GM18508 (cell line): ENCODE measurements around the gene PLEKHA1.

Source experiments
- ATAC-seq: cut with Tn5 transposase; IDR thresholded peaks from one replicate; pipeline ENCODE4 v1.9.1; 2021; ENCODE audit warnings: moderate number of reproducible peaks; ENCODE audit not compliant: insufficient read depth, unreplicated experiment

Gene PLEKHA1

DNA sequence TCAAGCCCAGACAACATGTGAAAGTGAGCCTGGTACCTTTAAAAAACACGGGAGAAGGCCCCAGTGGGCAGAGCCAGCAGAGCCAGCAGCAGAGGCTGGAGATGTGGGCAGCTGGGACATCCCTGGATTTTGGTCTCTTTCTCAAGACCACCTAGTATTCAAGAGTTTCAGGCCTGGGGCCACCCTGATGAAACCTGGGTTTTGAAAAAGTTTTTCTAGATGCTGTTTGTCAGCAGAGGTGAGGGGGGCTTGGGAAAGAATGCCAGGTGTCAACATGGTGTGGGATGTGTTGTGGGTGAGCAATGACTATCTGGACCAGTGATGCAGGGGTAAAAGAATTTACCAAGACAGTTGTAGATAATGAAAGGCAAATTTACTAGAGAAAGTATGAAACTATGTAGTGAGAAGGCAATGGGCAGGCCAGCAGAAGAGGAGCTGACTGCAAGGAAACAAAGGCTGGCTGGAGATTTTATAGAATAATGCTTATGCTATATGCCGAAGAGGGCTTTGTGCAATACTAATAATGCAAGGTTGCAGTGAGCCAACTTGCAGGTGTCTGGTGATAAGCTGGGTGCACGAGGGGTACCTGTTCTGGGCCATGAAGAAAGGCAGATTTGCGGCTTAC is 28.1 kb upstream of the PLEKHA1 start:
- ATAC-seq: no peak

DNA sequence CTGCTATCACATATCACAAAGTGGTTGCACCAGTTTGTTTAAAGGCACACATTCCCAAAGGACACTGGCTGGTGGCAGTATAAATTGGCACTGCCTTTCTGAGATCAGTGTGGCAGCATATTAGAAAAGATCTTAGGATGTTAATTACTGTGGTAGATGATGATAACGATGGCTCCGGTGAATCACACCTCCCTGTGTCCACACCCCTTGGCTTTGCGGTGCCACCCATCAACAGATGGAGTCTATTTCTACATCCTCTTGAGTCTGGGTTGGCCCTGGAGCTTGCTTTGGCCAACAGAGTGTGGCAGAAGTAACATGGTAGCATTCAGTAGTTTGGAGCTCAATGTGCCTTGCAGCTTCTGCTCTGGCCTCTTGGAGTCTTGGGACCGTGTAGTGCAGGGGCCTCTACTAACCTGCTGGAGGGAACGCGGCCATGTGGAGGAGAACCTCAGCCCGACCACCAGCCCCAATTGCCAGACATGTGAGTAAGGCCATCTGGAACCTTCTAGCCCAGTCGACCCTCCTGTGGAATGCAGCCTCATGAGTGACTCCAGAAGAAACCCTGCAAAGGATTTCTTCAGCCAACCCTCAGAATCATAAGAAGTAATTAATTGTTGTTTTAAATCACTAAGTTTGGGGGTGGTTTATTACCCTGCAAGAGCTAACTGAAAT is 27.2 kb upstream of the PLEKHA1 start:
- no peak for ATAC-seq

- no peak for ATAC-seq
Measured at GRCh38 chr10:122348512-122348911, 26.0 kb upstream of the PLEKHA1 start.

DNA sequence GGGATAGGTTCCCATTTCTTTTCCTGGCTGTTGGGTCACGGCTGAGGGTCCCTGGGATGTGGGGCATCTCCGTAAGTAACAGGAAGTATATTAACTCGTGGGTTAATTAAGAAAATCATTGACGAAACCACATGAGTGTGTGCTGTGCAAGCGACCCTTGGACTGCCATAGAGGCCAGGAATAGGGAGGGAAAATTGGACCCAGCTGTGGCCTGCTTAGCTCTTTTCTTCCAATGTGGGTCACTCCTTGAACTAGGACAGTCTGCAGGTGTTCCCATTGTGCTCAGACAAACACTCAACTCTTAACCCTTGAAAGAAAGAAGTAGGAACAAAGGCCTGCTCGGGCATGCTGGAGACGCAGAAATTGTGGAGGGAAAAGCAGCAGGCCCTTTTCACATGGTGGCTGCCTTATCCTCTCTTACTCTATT is 25.6 kb upstream of the PLEKHA1 start:
- ATAC-seq: no peak

GRCh38 chr10:122349758-122350369 is 24.6 kb upstream of the PLEKHA1 start:
- no peak for ATAC-seq

GRCh38 chr10:122350893-122351292 is 23.6 kb upstream of the PLEKHA1 start:
- ATAC-seq: no peak

- no peak for ATAC-seq
Measured at GRCh38 chr10:122352817-122353525, 21.5 kb upstream of the PLEKHA1 start.

GRCh38 chr10:122354383-122354782 is 20.1 kb upstream of the PLEKHA1 start:
- no peak for ATAC-seq

DNA sequence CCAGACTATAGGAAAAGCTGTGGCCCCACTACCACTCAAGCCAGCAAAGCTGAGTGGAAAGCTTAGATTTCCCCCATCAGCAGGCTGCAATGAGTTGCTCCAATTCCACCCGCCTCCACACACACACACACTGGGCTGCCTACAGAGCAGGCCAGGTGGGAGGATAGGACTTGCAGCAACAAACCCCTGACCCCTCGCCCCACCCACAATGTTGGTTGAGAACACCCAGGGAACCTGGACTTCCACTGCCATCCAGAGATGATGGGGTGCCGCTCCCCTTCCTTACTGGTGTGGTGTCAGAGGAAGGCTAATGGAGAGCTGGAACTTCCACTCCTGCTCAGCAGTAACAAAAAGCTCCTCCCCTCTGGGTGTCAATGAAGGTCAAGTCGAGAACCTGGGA is 16.8 kb upstream of the PLEKHA1 start:
- no peak for ATAC-seq

GRCh38 chr10:122359621-122360020 is 14.9 kb upstream of the PLEKHA1 start:
- ATAC-seq: no peak

DNA sequence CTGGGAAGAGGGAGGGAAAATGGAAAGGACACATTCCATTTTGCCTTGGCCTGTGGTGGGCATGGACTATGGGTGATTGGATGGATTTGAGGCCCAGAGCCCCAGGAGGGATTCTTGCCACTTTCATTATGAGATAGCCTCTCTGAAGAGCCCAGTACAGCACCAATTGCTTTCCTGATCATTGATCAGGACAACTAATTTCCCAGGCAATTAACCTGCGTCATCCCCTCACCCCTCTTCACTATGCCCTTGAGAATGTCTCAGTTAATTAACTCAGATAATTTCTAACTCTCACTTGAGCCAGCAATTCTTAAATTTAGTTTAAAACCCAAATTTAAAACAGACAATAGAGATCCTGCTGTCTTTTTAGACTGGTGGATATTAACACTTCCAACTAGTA is 13.5 kb upstream of the PLEKHA1 start:
- no peak for ATAC-seq

GRCh38 chr10:122362031-122362592 is 12.4 kb upstream of the PLEKHA1 start:
- no peak for ATAC-seq

- no peak for ATAC-seq
Measured at GRCh38 chr10:122362621-122363020, 11.9 kb upstream of the PLEKHA1 start.

- ATAC-seq: no peak
Measured at GRCh38 chr10:122363311-122363710, 11.2 kb upstream of the PLEKHA1 start.

DNA sequence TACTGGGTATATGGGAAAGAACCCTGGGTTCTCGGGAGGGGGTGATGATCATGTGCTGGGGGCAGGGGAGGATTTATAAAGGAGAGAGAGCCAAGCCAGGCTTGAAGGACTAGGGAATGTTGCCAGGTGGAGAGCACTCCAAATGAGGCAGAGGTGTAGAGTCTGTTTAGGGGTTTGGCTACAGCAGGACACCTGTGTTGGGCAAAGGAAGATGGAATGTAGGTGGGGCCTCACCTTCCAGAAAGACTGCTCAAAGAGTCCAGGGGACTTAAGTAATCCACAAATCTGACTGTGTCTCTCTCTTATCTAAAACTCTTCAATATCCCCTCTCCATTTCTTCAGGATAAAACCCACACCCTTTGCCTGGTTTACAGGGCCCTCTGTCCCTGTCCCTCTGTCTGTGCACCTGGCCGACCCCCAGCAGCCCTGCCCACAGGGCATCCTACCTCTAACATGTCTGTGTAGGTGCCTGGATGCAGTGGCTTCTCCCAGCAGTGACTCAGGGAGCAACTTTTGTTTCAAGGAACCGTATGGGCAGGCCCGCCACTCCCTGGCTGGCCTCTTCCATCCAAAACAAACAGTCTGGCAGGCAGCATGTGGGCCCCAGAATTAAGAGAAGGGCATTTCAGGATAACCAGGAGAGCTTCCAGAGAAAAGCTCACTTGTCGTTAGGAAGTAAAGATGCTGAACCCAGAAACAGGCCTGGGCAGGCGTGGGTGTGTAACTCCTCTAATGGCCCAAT is 10.6 kb upstream of the PLEKHA1 start:
- ATAC-seq: no peak

- no peak for ATAC-seq
Measured at GRCh38 chr10:122368502-122369254, 5.8 kb upstream of the PLEKHA1 start.

DNA sequence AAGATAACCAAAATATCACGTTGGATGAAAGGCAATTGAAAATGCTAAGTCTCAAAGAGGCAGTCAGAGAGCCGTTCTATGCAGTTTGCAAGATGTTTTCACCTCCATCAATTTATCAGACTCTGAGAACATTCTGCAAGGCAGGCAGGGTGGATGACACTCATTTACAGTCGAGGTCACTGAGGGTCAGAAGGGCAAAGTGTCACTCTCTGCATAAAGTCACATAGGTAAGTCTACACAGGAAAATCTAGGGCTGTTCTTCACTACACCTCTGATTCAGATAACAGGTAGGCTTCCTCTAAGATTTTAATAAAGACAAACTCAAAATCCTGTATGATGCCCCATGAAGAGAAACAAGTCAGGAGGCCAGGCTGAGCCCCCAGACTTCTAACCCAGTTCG is 1.4 kb upstream of the PLEKHA1 start:
- no peak for ATAC-seq

DNA sequence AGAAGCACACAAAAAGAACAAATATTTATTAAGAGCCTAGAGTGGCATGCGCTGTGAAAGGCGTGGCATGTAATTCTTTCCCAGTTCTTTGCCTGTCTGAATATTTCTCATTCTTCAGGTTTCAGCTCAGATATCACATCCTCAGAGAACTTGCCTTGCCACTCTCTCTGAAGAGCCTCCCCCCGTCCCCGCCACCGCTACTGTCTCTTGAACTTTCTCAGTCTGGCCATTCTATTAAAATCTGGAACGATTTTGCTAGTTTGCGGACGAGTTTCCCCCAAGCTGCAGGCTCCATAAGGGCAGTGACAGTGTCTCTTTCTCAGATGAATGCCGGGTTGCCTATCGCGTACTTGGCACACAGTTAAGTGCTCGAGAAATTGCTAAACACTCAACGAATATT is 787 bp upstream of the PLEKHA1 start:
- ATAC-seq: no peak

GRCh38 chr10:122374859-122375678 is 561 bp downstream of the PLEKHA1 start:
- peak; percentile 57 for ATAC-seq
